ENCODE results near the gene TGM4. TPM values are rescaled to one million over a fixed set of nuclear protein-coding genes. Genes with fewer than 3 reads are reported as not detected.
"Not testable (repeated sequence)": the region's sequence is repeated elsewhere in the genome, so short reads cannot be mapped to it uniquely, and the experiment has no call there.

Gene TGM4
- total RNA-seq, 4 donors from 2014 or later, result not detected

DNA sequence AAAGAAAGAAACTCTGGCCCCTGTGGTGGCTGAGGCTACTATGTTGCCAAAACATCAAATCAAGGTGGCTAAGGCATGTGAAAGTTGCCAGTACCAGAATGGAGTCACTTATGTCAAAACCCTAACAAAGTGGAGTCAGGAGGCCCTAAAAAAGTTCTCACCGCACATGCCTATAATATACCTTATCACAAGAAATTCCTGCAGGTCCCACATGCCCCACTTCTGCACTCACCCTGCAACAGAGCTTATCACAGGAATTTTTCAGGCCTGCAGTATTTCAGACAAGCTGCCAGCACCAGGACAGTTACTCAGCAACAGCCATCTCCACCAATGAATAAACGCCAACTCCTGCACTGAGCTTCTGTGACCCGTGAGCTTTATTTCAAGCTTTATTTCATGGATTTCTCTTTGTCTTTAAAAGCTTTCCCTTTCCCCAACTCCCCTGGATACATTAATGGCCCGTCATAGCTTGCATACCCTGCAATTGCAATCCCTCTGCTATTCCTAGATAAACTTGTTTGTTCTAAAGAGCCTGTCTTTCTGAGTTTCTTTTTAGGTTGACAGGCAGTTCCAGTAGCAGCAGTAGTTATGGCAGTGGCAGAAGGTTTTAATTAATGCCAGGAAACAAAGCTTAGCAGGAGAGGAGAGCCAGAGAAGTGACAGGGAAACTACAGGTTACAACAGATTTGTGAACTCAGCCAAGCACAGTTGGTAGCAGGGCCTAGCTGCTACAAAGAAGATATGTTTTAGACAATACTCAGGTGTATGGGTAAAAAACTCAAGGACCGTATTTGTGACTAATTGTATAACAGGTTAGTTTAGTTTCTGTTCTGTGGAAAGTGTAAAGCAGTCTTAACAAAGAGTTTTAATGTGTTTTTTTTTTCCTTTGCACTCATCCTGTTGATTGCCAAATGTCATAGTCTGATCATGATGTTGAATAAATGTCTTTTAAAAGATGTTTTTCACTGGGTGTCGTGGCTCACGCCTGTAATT is 28.6 kb upstream of the TGM4 start:
- Histone ChIP-seq H3K9me3 (no peaks in the 10 kb centered on the region), H3K4me1 (no peaks in the 10 kb centered on the region), H3K4me3 (no peak overlapping the region), H3K27me3 (no peaks in the 10 kb centered on the region), H3K27ac (no peak overlapping the region), H3K36me3 (no peaks in the 10 kb centered on the region)
- TF ChIP-seq, protein P1, sequence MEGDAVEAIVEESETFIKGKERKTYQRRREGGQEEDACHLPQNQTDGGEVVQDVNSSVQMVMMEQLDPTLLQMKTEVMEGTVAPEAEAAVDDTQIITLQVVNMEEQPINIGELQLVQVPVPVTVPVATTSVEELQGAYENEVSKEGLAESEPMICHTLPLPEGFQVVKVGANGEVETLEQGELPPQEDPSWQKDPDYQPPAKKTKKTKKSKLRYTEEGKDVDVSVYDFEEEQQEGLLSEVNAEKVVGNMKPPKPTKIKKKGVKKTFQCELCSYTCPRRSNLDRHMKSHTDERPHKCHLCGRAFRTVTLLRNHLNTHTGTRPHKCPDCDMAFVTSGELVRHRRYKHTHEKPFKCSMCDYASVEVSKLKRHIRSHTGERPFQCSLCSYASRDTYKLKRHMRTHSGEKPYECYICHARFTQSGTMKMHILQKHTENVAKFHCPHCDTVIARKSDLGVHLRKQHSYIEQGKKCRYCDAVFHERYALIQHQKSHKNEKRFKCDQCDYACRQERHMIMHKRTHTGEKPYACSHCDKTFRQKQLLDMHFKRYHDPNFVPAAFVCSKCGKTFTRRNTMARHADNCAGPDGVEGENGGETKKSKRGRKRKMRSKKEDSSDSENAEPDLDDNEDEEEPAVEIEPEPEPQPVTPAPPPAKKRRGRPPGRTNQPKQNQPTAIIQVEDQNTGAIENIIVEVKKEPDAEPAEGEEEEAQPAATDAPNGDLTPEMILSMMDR (IDR thresholded peaks at IDR 0.05 in 4 of 5, conservative IDR thresholded peaks at IDR 0.05 in 1 of 5), result no peak
- no peak for TF ChIP-seq POLR2A (IDR thresholded peaks at IDR 0.05)
- in situ Hi-C loops (cut with MboI; ENCODE audit: low sequenced_read_pairs in 4 of 4), result no loop called here
- intact Hi-C loops (cut with DNase I; ENCODE audit: low total_unique reads), result no loop called here
- ATAC-seq (no peak), DNase-seq (no peak)

DNA sequence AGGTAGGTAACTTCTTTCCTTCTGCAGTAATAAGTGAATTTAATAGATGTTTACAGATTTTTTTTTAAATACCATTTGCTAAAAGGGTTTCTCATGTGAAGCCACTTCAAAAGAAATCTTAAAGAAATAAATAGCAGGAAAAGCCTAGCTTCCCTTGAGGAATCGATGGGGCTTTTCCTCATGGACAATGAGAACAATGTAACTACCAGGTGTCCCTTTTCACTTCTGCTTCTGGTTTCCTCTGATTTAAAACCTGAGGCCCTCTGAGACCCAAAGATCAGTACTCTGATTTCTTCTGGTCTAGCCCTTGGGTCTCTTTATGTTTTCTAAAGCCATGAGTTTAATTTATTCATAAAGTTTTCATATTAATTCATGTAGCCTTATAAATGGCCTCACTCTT is 25.8 kb upstream of the TGM4 start:
- Histone ChIP-seq H3K36me3 (no peaks in the 10 kb centered on the region), H3K4me1 (no peaks in the 10 kb centered on the region), H3K27me3 (no peaks in the 10 kb centered on the region), H3K27ac (no peak overlapping the region), H3K9me3 (peaks cover 0 to 2% (median 0%) of the 10 kb centered on the region in 3 donors), H3K4me3 (no peak overlapping the region)
- ATAC-seq, result no peak
- in situ Hi-C loops (cut with MboI; ENCODE audit: low sequenced_read_pairs in 4 of 4), result no loop called here
- no peak for TF ChIP-seq POLR2A (IDR thresholded peaks at IDR 0.05)
- TF ChIP-seq, protein P1 (IDR thresholded peaks at IDR 0.05 in 4 of 5, conservative IDR thresholded peaks at IDR 0.05 in 1 of 5), result no peak
- intact Hi-C loops (cut with DNase I; ENCODE audit: low total_unique reads), result no loop called here
- no peak for DNase-seq

DNA sequence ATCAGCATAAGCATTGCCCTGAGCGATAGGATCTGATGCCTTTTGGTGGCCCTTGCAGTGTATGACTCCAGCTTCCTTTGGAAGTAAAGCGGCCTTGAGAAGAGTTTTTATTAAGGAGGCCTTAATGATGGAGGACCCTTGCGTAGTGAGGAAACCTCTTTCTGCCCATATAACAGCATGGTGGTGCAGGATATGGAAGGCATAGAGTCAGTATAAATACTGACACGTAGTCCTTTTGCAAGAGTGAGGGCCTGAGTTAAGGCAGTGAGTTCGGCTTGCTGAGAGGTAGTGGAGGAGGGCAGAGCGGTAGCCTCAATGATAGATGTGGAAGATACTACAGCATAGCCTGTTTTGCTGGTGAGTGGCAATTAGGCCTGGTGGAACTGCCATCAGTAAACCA is 17.7 kb upstream of the TGM4 start:
- intact Hi-C loops (cut with DNase I; ENCODE audit: low total_unique reads); H3K27ac ChIP-seq; H3K4me1 ChIP-seq; ATAC-seq; in situ Hi-C loops (cut with MboI; ENCODE audit: low sequenced_read_pairs in 4 of 4); H3K4me3 ChIP-seq; DNase-seq; H3K27me3 ChIP-seq; H3K9me3 ChIP-seq; H3K36me3 ChIP-seq: not testable (repeated sequence)

DNA sequence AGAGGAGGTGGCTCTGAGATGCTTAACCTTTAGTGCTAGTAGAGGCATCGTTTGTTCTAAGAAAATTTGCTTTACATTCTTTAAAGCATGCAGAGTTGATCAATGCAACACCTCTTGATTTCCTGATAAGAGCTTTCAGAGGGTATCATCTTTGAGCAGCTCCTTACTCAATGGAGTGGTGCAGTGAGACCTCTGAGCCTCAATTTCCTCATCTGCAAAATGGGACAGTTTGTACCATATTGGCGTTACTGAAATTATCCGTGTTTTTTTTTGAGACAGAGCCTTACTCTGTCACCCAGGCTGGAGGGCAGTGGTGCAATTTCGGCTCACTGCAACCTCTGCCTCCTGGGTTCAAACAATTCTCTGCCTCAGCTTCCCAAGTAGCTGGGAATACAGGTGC is 14.3 kb upstream of the TGM4 start:
- H3K4me1 ChIP-seq, result peaks cover 9 to 11% of the 10 kb centered on the region in 2 donors
- no peaks in the 10 kb centered on the region for H3K9me3 ChIP-seq
- no peak overlapping the region for H3K27ac ChIP-seq
- TF ChIP-seq, protein P1 (IDR thresholded peaks at IDR 0.05 in 4 of 5, conservative IDR thresholded peaks at IDR 0.05 in 1 of 5), result no peak
- no peak for TF ChIP-seq POLR2A (IDR thresholded peaks at IDR 0.05)
- no peaks in the 10 kb centered on the region for H3K27me3 ChIP-seq
- in situ Hi-C loops (cut with MboI; ENCODE audit: low sequenced_read_pairs in 4 of 4), result no loop called here
- intact Hi-C loops (cut with DNase I; ENCODE audit: low total_unique reads), result loop anchor here (2.0 to 5.0 kb wide), 4 partner anchors 99 to 538 kb away; partner anchors contain the start of genes EXOSC7, KIAA1143, KIF15 and ZDHHC3
- no peak overlapping the region for H3K4me3 ChIP-seq
- ATAC-seq, result no peak
- DNase-seq, result no peak
- H3K36me3 ChIP-seq, result no peaks in the 10 kb centered on the region

All from gastrocnemius medialis (tissue), 4 donors.